Vagina (tissue), 2 donors: ENCODE data around the gene SERPINE2. TPM values are rescaled to one million over a fixed set of nuclear protein-coding genes. Genes with fewer than 3 reads are reported as not detected.

ENCODE experiments used
- DNase-seq, 2 donors: peaks; one replicate each; pipeline ENCODE4 v3.0.0-alpha.2; 2017; ENCODE audit errors: extremely low spot score in 2 of 2
- H3K27ac ChIP-seq: fragments of 200-600 bp; sonication (generic); one replicate; pipeline ENCODE4 v1.5.1; 2019
- H3K27me3 ChIP-seq: fragments of 200-600 bp; sonication (generic); one replicate; pipeline ENCODE4 v1.5.1; 2019
- H3K36me3 ChIP-seq, 2 donors: fragments of 200-600 bp; sonication (generic); one replicate each; pipeline ENCODE4 v1.5.1; 2017 to 2019
- H3K4me1 ChIP-seq: fragments of 200-600 bp; sonication (generic); one replicate; pipeline ENCODE4 v1.5.1; 2019
- H3K4me3 ChIP-seq, 2 donors: fragments of 200-600 bp; sonication (generic); 1 replicate in 1 of 2; 2 replicates in 1 of 2; pipeline ENCODE4 v1.5.1; 2016 to 2019
- H3K9me3 ChIP-seq: fragments of 200-600 bp; sonication (generic); one replicate; pipeline ENCODE4 v1.5.1; 2019
- CTCF ChIP-seq, 3 experiments: fragments of 450-650 bp in 2 of 3; fragments of 200-600 bp in 1 of 3; sonication (generic) in 1 of 3; IDR thresholded peaks; one replicate each; pipeline ENCODE4 v1.5.1; 2017 to 2019; ENCODE audit warnings: antibody characterized with exemption in 3 of 3, mild to moderate bottlenecking in 2 of 3, moderate library complexity in 2 of 3
- POLR2A ChIP-seq, 2 donors: fragments of 450-650 bp; IDR thresholded peaks; one replicate each; pipeline ENCODE4 v1.6.1; 2017; ENCODE audit warnings: antibody characterized with exemption in 2 of 2, mild to moderate bottlenecking in 2 of 2, moderate library complexity in 2 of 2
- POLR2AphosphoS5 ChIP-seq, 2 donors: sonication (generic); formaldehyde crosslinking; IDR thresholded peaks; one replicate each; pipeline ENCODE4 v1.9.0; 2017; ENCODE audit warnings: antibody characterized with exemption in 2 of 2, mild to moderate bottlenecking in 2 of 2, low read depth in 1 of 2; ENCODE audit not compliant: insufficient read depth in 1 of 2
- intact Hi-C: fragments of 100-400 bp; cut with DNase I; formaldehyde crosslinking; loops from one replicate; pipeline ENCODE4 v1.15.1; 2023
- total RNA-seq: library from RNA; depleted of rRNA; stranded (reverse); fragments of >200 nt; gene quantifications from one replicate; pipeline ENCODE4 v1.2.3, GENCODE V29; 2016

The SERPINE2 gene
- total RNA-seq, 1 donor from 2014 or later: 52.3 TPM

- no peak for TF ChIP-seq POLR2AphosphoS5 (IDR thresholded peaks at IDR 0.05; ENCODE audit: insufficient read depth in 1 of 2, low read depth in 1 of 2)
- no peak for TF ChIP-seq CTCF (IDR thresholded peaks at IDR 0.05)
- TF ChIP-seq POLR2A (IDR thresholded peaks at IDR 0.05): no peak
- H3K9me3 ChIP-seq: no peaks in the 10 kb centered on the region
- no peak overlapping the region for H3K27ac ChIP-seq
- no peaks in the 10 kb centered on the region for H3K36me3 ChIP-seq
- no peak for DNase-seq
- no peak overlapping the region for H3K4me3 ChIP-seq
- H3K27me3 ChIP-seq: no peaks in the 10 kb centered on the region
- H3K4me1 ChIP-seq: no peaks in the 10 kb centered on the region
- intact Hi-C loops: no loop called here
These were observed 21.1 kb downstream of the SERPINE2 start for GRCh38 chr2:224017957-224018356.

- H3K4me1 ChIP-seq: no peaks in the 10 kb centered on the region
- no peaks in the 10 kb centered on the region for H3K9me3 ChIP-seq
- H3K27me3 ChIP-seq: no peaks in the 10 kb centered on the region
- H3K36me3 ChIP-seq: no peaks in the 10 kb centered on the region
- no peak overlapping the region for H3K27ac ChIP-seq
- no peak for DNase-seq
- H3K4me3 ChIP-seq: no peak overlapping the region
- intact Hi-C loops: no loop called here
- TF ChIP-seq POLR2AphosphoS5 (IDR thresholded peaks at IDR 0.05; ENCODE audit: insufficient read depth in 1 of 2, low read depth in 1 of 2) (no peak), POLR2A (IDR thresholded peaks at IDR 0.05) (no peak), CTCF (IDR thresholded peaks at IDR 0.05) (no peak)
These were observed 22.1 kb downstream of the SERPINE2 start for GRCh38 chr2:224016963-224017362.

GRCh38 chr2:224014336-224014735 is 24.8 kb downstream of the SERPINE2 start:
- no peaks in the 10 kb centered on the region for H3K27me3 ChIP-seq
- no peak overlapping the region for H3K27ac ChIP-seq
- no peaks in the 10 kb centered on the region for H3K36me3 ChIP-seq
- H3K4me1 ChIP-seq: no peaks in the 10 kb centered on the region
- TF ChIP-seq CTCF (IDR thresholded peaks at IDR 0.05) (no peak), POLR2A (IDR thresholded peaks at IDR 0.05) (no peak), POLR2AphosphoS5 (IDR thresholded peaks at IDR 0.05; ENCODE audit: insufficient read depth in 1 of 2, low read depth in 1 of 2) (no peak)
- intact Hi-C loops: no loop called here
- H3K9me3 ChIP-seq: no peaks in the 10 kb centered on the region
- no peak overlapping the region for H3K4me3 ChIP-seq
- no peak for DNase-seq

GRCh38 chr2:224011837-224012236 is 27.2 kb downstream of the SERPINE2 start:
- no peaks in the 10 kb centered on the region for H3K36me3 ChIP-seq
- H3K27me3 ChIP-seq: no peaks in the 10 kb centered on the region
- no peaks in the 10 kb centered on the region for H3K4me1 ChIP-seq
- TF ChIP-seq CTCF (IDR thresholded peaks at IDR 0.05) (no peak), POLR2AphosphoS5 (IDR thresholded peaks at IDR 0.05; ENCODE audit: insufficient read depth in 1 of 2, low read depth in 1 of 2) (no peak), POLR2A (IDR thresholded peaks at IDR 0.05) (no peak)
- H3K4me3 ChIP-seq: no peak overlapping the region
- H3K9me3 ChIP-seq: no peaks in the 10 kb centered on the region
- H3K27ac ChIP-seq: no peak overlapping the region
- no peak for DNase-seq
- intact Hi-C loops: no loop called here

- no peak for TF ChIP-seq CTCF (IDR thresholded peaks at IDR 0.05)
- Histone ChIP-seq H3K4me3 (no peak overlapping the region), H3K27ac (no peak overlapping the region), H3K27me3 (no peaks in the 10 kb centered on the region), H3K9me3 (no peaks in the 10 kb centered on the region), H3K36me3 (no peaks in the 10 kb centered on the region), H3K4me1 (no peaks in the 10 kb centered on the region)
- no peak for DNase-seq
- intact Hi-C loops: no loop called here
These were observed 29.3 kb downstream of the SERPINE2 start for GRCh38 chr2:224009605-224010315.
